ENCODE measurements around the gene OR56A4.
"Not testable (repeated sequence)": the region's sequence is repeated elsewhere in the genome, so short reads cannot be mapped to it uniquely, and the experiment has no call there.

Gene OR56A4

GRCh38 chr11:5960704-5961320 lies 45.9 kb downstream of the OR56A4 start:
- H3K4me3 ChIP-seq (ENCODE audit: low read depth in 1 of 2, low read length in 2 of 2); H3K4me1 ChIP-seq (ENCODE audit: control insufficient read depth in 1 of 2, insufficient read depth in 2 of 2, low read length in 2 of 2); H3K27ac ChIP-seq (ENCODE audit: low read length); H3K36me3 ChIP-seq (ENCODE audit: control insufficient read depth in 1 of 2, insufficient read depth in 2 of 2, low read length in 2 of 2); H3K27me3 ChIP-seq (ENCODE audit: low read depth, low read length): not testable (repeated sequence)
- peaks cover 7 to 11% of the 10 kb centered on the region in 2 donors for H3K9me3 ChIP-seq (ENCODE audit: control insufficient read depth in 1 of 2, low read length in 2 of 2)

- H3K27ac ChIP-seq (ENCODE audit: low read length): no peak overlapping the region
- H3K4me3 ChIP-seq (ENCODE audit: low read depth in 1 of 2, low read length in 2 of 2): no peak overlapping the region
- no peaks in the 10 kb centered on the region for H3K36me3 ChIP-seq (ENCODE audit: control insufficient read depth in 1 of 2, insufficient read depth in 2 of 2, low read length in 2 of 2)
- H3K4me1 ChIP-seq (ENCODE audit: control insufficient read depth in 1 of 2, insufficient read depth in 2 of 2, low read length in 2 of 2): no peaks in the 10 kb centered on the region
- H3K9me3 ChIP-seq (ENCODE audit: control insufficient read depth in 1 of 2, low read length in 2 of 2): no peaks in the 10 kb centered on the region
- H3K27me3 ChIP-seq (ENCODE audit: low read depth, low read length): no peaks in the 10 kb centered on the region
These were observed 51.2 kb downstream of the OR56A4 start for GRCh38 chr11:5955586-5955985.
